Astrocyte (in vitro differentiated cells and primary cell): ENCODE measurements around the gene ATF2. TPM values are rescaled to one million over a fixed set of nuclear protein-coding genes. Genes with fewer than 3 reads are reported as not detected.
A peak's percentile ranks its signal among the peaks of the same experiment; 100 is the strongest.
"Not testable (repeated sequence)": the region's sequence is repeated elsewhere in the genome, so short reads cannot be mapped to it uniquely, and the experiment has no call there.

Experiments
- DNase-seq: peaks from one replicate; pipeline ENCODE4 v3.0.0-alpha.2; 2010; ENCODE audit warnings: low read depth
- FAIRE-seq: peaks from 2 replicates; lab custom pipeline; 2011; peaks lifted over from hg19 to GRCh38; lab: Jason Lieb, UNC
- H2AFZ ChIP-seq: 2 replicates; pipeline ENCODE4 v1.6.0; 2012; ENCODE audit warnings: low read depth, low read length, inconsistent platforms
- H3K27ac ChIP-seq: 2 replicates; pipeline ENCODE4 v1.5.1; 2011; ENCODE audit warnings: low read depth, low read length, inconsistent platforms
- H3K27me3 ChIP-seq: 2 replicates; pipeline ENCODE4 v1.6.0; 2011; ENCODE audit warnings: low read length, inconsistent platforms; ENCODE audit not compliant: insufficient read depth
- H3K36me3 ChIP-seq: 2 replicates; pipeline ENCODE4 v1.5.1; 2011; ENCODE audit warnings: low read length, inconsistent platforms; ENCODE audit not compliant: insufficient read depth
- H3K4me1 ChIP-seq: 2 replicates; pipeline ENCODE4 v1.5.1; 2011; ENCODE audit warnings: low read length, inconsistent platforms; ENCODE audit not compliant: insufficient read depth
- H3K4me2 ChIP-seq: 2 replicates; pipeline ENCODE4 v1.6.0; 2012; ENCODE audit warnings: low read length, inconsistent platforms
- H3K4me3 ChIP-seq: 2 replicates; pipeline ENCODE4 v1.5.1; 2011; ENCODE audit warnings: low read depth, mild to moderate bottlenecking, low read length, inconsistent platforms; ENCODE audit not compliant: insufficient read depth
- H3K79me2 ChIP-seq: 2 replicates; pipeline ENCODE4 v1.6.0; 2012; ENCODE audit warnings: mild to moderate bottlenecking, low read length, inconsistent platforms; ENCODE audit not compliant: insufficient read depth
- H3K9ac ChIP-seq: 2 replicates; pipeline ENCODE4 v1.6.0; 2012; ENCODE audit warnings: mild to moderate bottlenecking, low read length, inconsistent platforms
- H3K9me3 ChIP-seq: 2 replicates; pipeline ENCODE4 v1.5.1; 2012; ENCODE audit warnings: low read depth, mild to moderate bottlenecking, low read length, inconsistent platforms; ENCODE audit not compliant: insufficient read depth
- H4K20me1 ChIP-seq: 2 replicates; pipeline ENCODE4 v1.6.0; 2012; ENCODE audit warnings: low read length, inconsistent platforms; ENCODE audit not compliant: insufficient read depth
- H3K27ac Mint-ChIP-seq: one replicate; pipeline ENCODE4 v1.8.0; 2021; ENCODE audit warnings: mild to moderate bottlenecking, mixed read lengths; ENCODE audit not compliant: unreplicated experiment
- H3K27me3 Mint-ChIP-seq: one replicate; pipeline ENCODE4 v1.8.0; 2021; ENCODE audit warnings: low read depth, mixed read lengths; ENCODE audit not compliant: unreplicated experiment
- H3K36me3 Mint-ChIP-seq: one replicate; pipeline ENCODE4 v1.8.0; 2021; ENCODE audit warnings: low read depth, mixed read lengths; ENCODE audit not compliant: unreplicated experiment
- H3K4me1 Mint-ChIP-seq: one replicate; pipeline ENCODE4 v1.8.0; 2021; ENCODE audit warnings: low read depth, mixed read lengths; ENCODE audit not compliant: unreplicated experiment
- H3K4me3 Mint-ChIP-seq: one replicate; pipeline ENCODE4 v1.8.0; 2021; ENCODE audit warnings: mild to moderate bottlenecking, moderate library complexity, mixed read lengths; ENCODE audit not compliant: unreplicated experiment
- H3K9me3 Mint-ChIP-seq: one replicate; pipeline ENCODE4 v1.8.0; 2021; ENCODE audit warnings: mild to moderate bottlenecking, mixed read lengths; ENCODE audit not compliant: unreplicated experiment
- CTCF ChIP-seq: IDR thresholded peaks from 2 replicates; pipeline ENCODE4 v1.5.1; 2011; ENCODE audit warnings: low read depth, mild to moderate bottlenecking, inconsistent platforms, low read length, moderate library complexity; ENCODE audit not compliant: insufficient read depth
- EZH2 ChIP-seq: IDR thresholded peaks from 2 replicates; pipeline ENCODE4 v1.6.1; 2012; ENCODE audit warnings: mild to moderate bottlenecking, low read length, inconsistent platforms; ENCODE audit not compliant: insufficient read depth
- total RNA-seq: library from RNA; stranded (reverse); gene quantifications from 2 replicates; pipeline ENCODE4 v1.2.1, GENCODE V29; 2021

ATF2 gene
- total RNA-seq, 1 donor from 2014 or later = 54.7 TPM

GRCh38 chr2:175103191-175103590, 64.8 kb downstream of the ATF2 start:
- H3K4me3 ChIP-seq = no peak overlapping the region
- no peak overlapping the region for H3K27ac Mint-ChIP-seq
- peaks cover 4% of the 10 kb centered on the region for H3K36me3 ChIP-seq
- no peak overlapping the region for H3K27ac ChIP-seq
- DNase-seq (no peak), FAIRE-seq (no peak)
- peaks cover 7% of the 10 kb centered on the region for H3K9me3 Mint-ChIP-seq
- no peak overlapping the region for H2AFZ ChIP-seq
- no peaks in the 10 kb centered on the region for H4K20me1 ChIP-seq
- H3K9me3 ChIP-seq = no peaks in the 10 kb centered on the region
- H3K79me2 ChIP-seq = no peaks in the 10 kb centered on the region
- no peak overlapping the region for H3K4me3 Mint-ChIP-seq
- H3K27me3 ChIP-seq = no peaks in the 10 kb centered on the region
- peaks cover 2% of the 10 kb centered on the region for H3K4me1 Mint-ChIP-seq
- no peak overlapping the region for H3K4me2 ChIP-seq
- TF ChIP-seq EZH2 (no peak), CTCF (no peak)
- H3K4me1 ChIP-seq = no peaks in the 10 kb centered on the region
- no peak overlapping the region for H3K9ac ChIP-seq
- H3K27me3 Mint-ChIP-seq = no peaks in the 10 kb centered on the region
- peaks cover 24% of the 10 kb centered on the region for H3K36me3 Mint-ChIP-seq

- TF ChIP-seq EZH2 = no peak
- no peak for TF ChIP-seq CTCF
- Histone ChIP-seq H3K9me3 (no peaks in the 10 kb centered on the region), H3K4me3 (no peak overlapping the region), H3K27ac (no peak overlapping the region), H3K9ac (no peak overlapping the region), H3K4me2 (no peak overlapping the region), H3K79me2 (no peaks in the 10 kb centered on the region), H3K4me1 (peaks cover 11% of the 10 kb centered on the region), H2AFZ (no peak overlapping the region), H3K27me3 (no peaks in the 10 kb centered on the region), H4K20me1 (peaks cover 7% of the 10 kb centered on the region), H3K36me3 (peaks cover 4% of the 10 kb centered on the region)
- Mint-ChIP-seq H3K36me3 (peaks cover 17% of the 10 kb centered on the region), H3K4me3 (no peak overlapping the region), H3K9me3 (peaks cover 4% of the 10 kb centered on the region), H3K4me1 (no peaks in the 10 kb centered on the region), H3K27me3 (no peaks in the 10 kb centered on the region), H3K27ac (no peak overlapping the region)
- DNase-seq (no peak), FAIRE-seq (no peak)
These were observed 66.5 kb downstream of the ATF2 start for GRCh38 chr2:175101514-175101913.

- Histone ChIP-seq H3K36me3 (peaks cover 10% of the 10 kb centered on the region), H3K4me3 (no peak overlapping the region), H2AFZ (no peak overlapping the region), H3K9me3 (no peaks in the 10 kb centered on the region), H3K9ac (peak overlapping the region; percentile 32), H3K79me2 (no peaks in the 10 kb centered on the region), H3K4me1 (peaks cover 11% of the 10 kb centered on the region), H4K20me1 (peaks cover 7% of the 10 kb centered on the region), H3K27ac (peak overlapping the region; percentile 69), H3K4me2 (peak overlapping the region; percentile 56), H3K27me3 (no peaks in the 10 kb centered on the region)
- no peak overlapping the region for H3K4me3 Mint-ChIP-seq
- DNase-seq (peak; percentile 88), FAIRE-seq (peak; percentile 73)
- H3K36me3 Mint-ChIP-seq = peaks cover 17% of the 10 kb centered on the region
- H3K27me3 Mint-ChIP-seq = no peaks in the 10 kb centered on the region
- no peaks in the 10 kb centered on the region for H3K4me1 Mint-ChIP-seq
- TF ChIP-seq EZH2 (no peak), CTCF (no peak)
- H3K9me3 Mint-ChIP-seq = peaks cover 4% of the 10 kb centered on the region
- H3K27ac Mint-ChIP-seq = no peak overlapping the region
These were observed 70.7 kb downstream of the ATF2 start for GRCh38 chr2:175097297-175097696.

GRCh38 chr2:175084117-175084516, 83.9 kb downstream of the ATF2 start:
- FAIRE-seq, H3K79me2 ChIP-seq, DNase-seq, H3K9ac ChIP-seq, H3K9me3 Mint-ChIP-seq, H2AFZ ChIP-seq, H3K9me3 ChIP-seq, H3K27ac ChIP-seq, H3K4me2 ChIP-seq, H3K27ac Mint-ChIP-seq, H3K4me1 Mint-ChIP-seq, H4K20me1 ChIP-seq, H3K27me3 Mint-ChIP-seq, H3K4me3 Mint-ChIP-seq, H3K4me3 ChIP-seq, H3K4me1 ChIP-seq, H3K27me3 ChIP-seq: not testable (repeated sequence)
- peaks cover 11% of the 10 kb centered on the region for H3K36me3 Mint-ChIP-seq
- H3K36me3 ChIP-seq = peaks cover 12% of the 10 kb centered on the region
